ENCODE measurements around the gene XKR3.

XKR3 gene

GRCh38 chr22:16827506-16827905, 2.3 kb upstream of the XKR3 start:
- TF ChIP-seq CTCF (IDR thresholded peaks at IDR 0.05; ENCODE audit: extremely low read depth, missing control alignments) = no peak
- no peak for DNase-seq (ENCODE audit: low spot score)

- TF ChIP-seq CTCF (IDR thresholded peaks at IDR 0.05; ENCODE audit: extremely low read depth, missing control alignments) = no peak
These were observed 6.0 kb downstream of the XKR3 start for GRCh38 chr22:16819249-16819648.

GRCh38 chr22:16818538-16818937, 6.7 kb downstream of the XKR3 start:
- DNase-seq (ENCODE audit: low spot score) = no peak
- no peak for TF ChIP-seq CTCF (IDR thresholded peaks at IDR 0.05; ENCODE audit: extremely low read depth, missing control alignments)

More at GRCh38 chr22:16819249-16819648, 6.0 kb downstream of the XKR3 start:
- no peak for DNase-seq (ENCODE audit: low spot score)

GRCh38 chr22:16815073-16815472, 10.1 kb downstream of the XKR3 start:
- no peak for DNase-seq (ENCODE audit: low spot score)
- TF ChIP-seq CTCF (IDR thresholded peaks at IDR 0.05; ENCODE audit: extremely low read depth, missing control alignments) = no peak

- no peak for DNase-seq (ENCODE audit: low spot score)
- TF ChIP-seq CTCF (IDR thresholded peaks at IDR 0.05; ENCODE audit: extremely low read depth, missing control alignments) = no peak
These were observed 14.9 kb downstream of the XKR3 start for GRCh38 chr22:16810188-16810802.

- DNase-seq (ENCODE audit: low spot score) = no peak
- no peak for TF ChIP-seq CTCF (IDR thresholded peaks at IDR 0.05; ENCODE audit: extremely low read depth, missing control alignments)
These were observed 16.5 kb downstream of the XKR3 start for GRCh38 chr22:16808744-16809143.

- no peak for TF ChIP-seq CTCF (IDR thresholded peaks at IDR 0.05; ENCODE audit: extremely low read depth, missing control alignments)
- DNase-seq (ENCODE audit: low spot score) = no peak
These were observed 18.1 kb downstream of the XKR3 start for GRCh38 chr22:16807109-16807508.
